ENCODE results near the gene SEPTIN1.
A peak's percentile ranks its signal among the peaks of the same experiment; 100 is the strongest.
"Not testable (repeated sequence)": the region's sequence is repeated elsewhere in the genome, so short reads cannot be mapped to it uniquely, and the experiment has no call there.

The SEPTIN1 gene

GRCh38 chr16:30401768-30402425 is 19.5 kb upstream of the SEPTIN1 start:
- Histone ChIP-seq H3K4me1 (ENCODE audit: control insufficient read depth in 5 of 5, insufficient read depth in 5 of 5, low read length in 5 of 5) (peaks cover 4 to 19% (median 17%) of the 10 kb centered on the region in 5 donors), H3K27ac (ENCODE audit: low read depth, low read length) (no peak overlapping the region), H3K27me3 (ENCODE audit: control insufficient read depth in 5 of 5, insufficient read depth in 4 of 5, low read length in 5 of 5) (no peaks in the 10 kb centered on the region), H3K36me3 (ENCODE audit: control insufficient read depth in 5 of 5, insufficient read depth in 5 of 5, low read length in 5 of 5) (peaks cover 0 to 16% (median 10%) of the 10 kb centered on the region in 5 donors), H3K9me3 (ENCODE audit: control insufficient read depth in 5 of 5, low read length in 5 of 5) (no peaks in the 10 kb centered on the region), H3K4me3 (ENCODE audit: low read depth in 1 of 5, low read length in 5 of 5) (no peak overlapping the region), H3K9ac (ENCODE audit: low read length in 5 of 5) (no peak overlapping the region)

GRCh38 chr16:30399435-30400186 is 17.2 kb upstream of the SEPTIN1 start:
- peaks cover 2 to 28% (median 24%) of the 10 kb centered on the region in 5 donors for H3K4me1 ChIP-seq (ENCODE audit: control insufficient read depth in 5 of 5, insufficient read depth in 5 of 5, low read length in 5 of 5)
- peak overlapping the region; percentile 17 to 83 (median 80) for H3K4me3 ChIP-seq (ENCODE audit: low read depth in 1 of 5, low read length in 5 of 5)
- H3K27me3 ChIP-seq (ENCODE audit: control insufficient read depth in 5 of 5, insufficient read depth in 4 of 5, low read length in 5 of 5), result no peaks in the 10 kb centered on the region
- H3K27ac ChIP-seq (ENCODE audit: low read depth, low read length), result peak overlapping the region; percentile 75
- no peaks in the 10 kb centered on the region for H3K9me3 ChIP-seq (ENCODE audit: control insufficient read depth in 5 of 5, low read length in 5 of 5)
- H3K9ac ChIP-seq (ENCODE audit: low read length in 5 of 5), result peak overlapping the region in 4 of 5 donors; percentile 79 to 86 (median 84)
- peaks cover 0 to 16% (median 10%) of the 10 kb centered on the region in 5 donors for H3K36me3 ChIP-seq (ENCODE audit: control insufficient read depth in 5 of 5, insufficient read depth in 5 of 5, low read length in 5 of 5)

GRCh38 chr16:30398661-30399434 is 16.5 kb upstream of the SEPTIN1 start:
- no peaks in the 10 kb centered on the region for H3K9me3 ChIP-seq (ENCODE audit: control insufficient read depth in 5 of 5, low read length in 5 of 5)
- no peak overlapping the region for H3K4me3 ChIP-seq (ENCODE audit: low read depth in 1 of 5, low read length in 5 of 5)
- peaks cover 2 to 33% (median 30%) of the 10 kb centered on the region in 5 donors for H3K4me1 ChIP-seq (ENCODE audit: control insufficient read depth in 5 of 5, insufficient read depth in 5 of 5, low read length in 5 of 5)
- no peak overlapping the region for H3K9ac ChIP-seq (ENCODE audit: low read length in 5 of 5)
- H3K27ac ChIP-seq (ENCODE audit: low read depth, low read length), result no peak overlapping the region
- peaks cover 0 to 16% (median 10%) of the 10 kb centered on the region in 5 donors for H3K36me3 ChIP-seq (ENCODE audit: control insufficient read depth in 5 of 5, insufficient read depth in 5 of 5, low read length in 5 of 5)
- no peaks in the 10 kb centered on the region for H3K27me3 ChIP-seq (ENCODE audit: control insufficient read depth in 5 of 5, insufficient read depth in 4 of 5, low read length in 5 of 5)

- no peaks in the 10 kb centered on the region for H3K9me3 ChIP-seq (ENCODE audit: control insufficient read depth in 5 of 5, low read length in 5 of 5)
- no peaks in the 10 kb centered on the region for H3K27me3 ChIP-seq (ENCODE audit: control insufficient read depth in 5 of 5, insufficient read depth in 4 of 5, low read length in 5 of 5)
- H3K4me1 ChIP-seq (ENCODE audit: control insufficient read depth in 5 of 5, insufficient read depth in 5 of 5, low read length in 5 of 5), result peaks cover 2 to 33% (median 30%) of the 10 kb centered on the region in 5 donors
- H3K36me3 ChIP-seq (ENCODE audit: control insufficient read depth in 5 of 5, insufficient read depth in 5 of 5, low read length in 5 of 5), result peaks cover 0 to 16% (median 10%) of the 10 kb centered on the region in 5 donors
- no peak overlapping the region for H3K9ac ChIP-seq (ENCODE audit: low read length in 5 of 5)
- no peak overlapping the region for H3K4me3 ChIP-seq (ENCODE audit: low read depth in 1 of 5, low read length in 5 of 5)
- H3K27ac ChIP-seq (ENCODE audit: low read depth, low read length), result no peak overlapping the region
Measured at GRCh38 chr16:30397776-30398660, 15.7 kb upstream of the SEPTIN1 start.

- Histone ChIP-seq H3K4me3 (ENCODE audit: low read depth in 1 of 5, low read length in 5 of 5) (no peak overlapping the region), H3K9ac (ENCODE audit: low read length in 5 of 5) (peak overlapping the region in 1 of 5 donors; percentile 1)
Measured at GRCh38 chr16:30397056-30397455, 14.7 kb upstream of the SEPTIN1 start.

GRCh38 chr16:30396627-30397026 is 14.3 kb upstream of the SEPTIN1 start:
- Histone ChIP-seq H3K9ac (ENCODE audit: low read length in 5 of 5) (peak overlapping the region in 2 of 5 donors; percentile 1 to 86), H3K4me1 (ENCODE audit: control insufficient read depth in 5 of 5, insufficient read depth in 5 of 5, low read length in 5 of 5) (peaks cover 2 to 33% (median 30%) of the 10 kb centered on the region in 5 donors), H3K36me3 (ENCODE audit: control insufficient read depth in 5 of 5, insufficient read depth in 5 of 5, low read length in 5 of 5) (peaks cover 0 to 16% (median 10%) of the 10 kb centered on the region in 5 donors)
- H3K27me3 ChIP-seq (ENCODE audit: control insufficient read depth in 5 of 5, insufficient read depth in 4 of 5, low read length in 5 of 5); H3K9me3 ChIP-seq (ENCODE audit: control insufficient read depth in 5 of 5, low read length in 5 of 5); H3K4me3 ChIP-seq (ENCODE audit: low read depth in 1 of 5, low read length in 5 of 5); H3K27ac ChIP-seq (ENCODE audit: low read depth, low read length): not testable (repeated sequence)

More at GRCh38 chr16:30397056-30397455, 14.7 kb upstream of the SEPTIN1 start:
- H3K4me1 ChIP-seq (ENCODE audit: control insufficient read depth in 5 of 5, insufficient read depth in 5 of 5, low read length in 5 of 5), result peaks cover 2 to 33% (median 30%) of the 10 kb centered on the region in 5 donors
- H3K36me3 ChIP-seq (ENCODE audit: control insufficient read depth in 5 of 5, insufficient read depth in 5 of 5, low read length in 5 of 5), result peaks cover 0 to 16% (median 10%) of the 10 kb centered on the region in 5 donors
- no peaks in the 10 kb centered on the region for H3K9me3 ChIP-seq (ENCODE audit: control insufficient read depth in 5 of 5, low read length in 5 of 5)
- no peaks in the 10 kb centered on the region for H3K27me3 ChIP-seq (ENCODE audit: control insufficient read depth in 5 of 5, insufficient read depth in 4 of 5, low read length in 5 of 5)
- no peak overlapping the region for H3K27ac ChIP-seq (ENCODE audit: low read depth, low read length)

GRCh38 chr16:30395992-30396585 is 13.7 kb upstream of the SEPTIN1 start:
- Histone ChIP-seq H3K4me1 (ENCODE audit: control insufficient read depth in 5 of 5, insufficient read depth in 5 of 5, low read length in 5 of 5) (peaks cover 2 to 33% (median 30%) of the 10 kb centered on the region in 5 donors), H3K36me3 (ENCODE audit: control insufficient read depth in 5 of 5, insufficient read depth in 5 of 5, low read length in 5 of 5) (peaks cover 0 to 16% (median 10%) of the 10 kb centered on the region in 5 donors), H3K27ac (ENCODE audit: low read depth, low read length) (peak overlapping the region; percentile 13), H3K27me3 (ENCODE audit: control insufficient read depth in 5 of 5, insufficient read depth in 4 of 5, low read length in 5 of 5) (no peaks in the 10 kb centered on the region), H3K4me3 (ENCODE audit: low read depth in 1 of 5, low read length in 5 of 5) (peak overlapping the region; percentile 69 to 88 (median 75)), H3K9ac (ENCODE audit: low read length in 5 of 5) (peak overlapping the region; percentile 43 to 86 (median 78)), H3K9me3 (ENCODE audit: control insufficient read depth in 5 of 5, low read length in 5 of 5) (no peaks in the 10 kb centered on the region)

- Histone ChIP-seq H3K9me3 (ENCODE audit: control insufficient read depth in 5 of 5, low read length in 5 of 5) (no peaks in the 10 kb centered on the region), H3K4me3 (ENCODE audit: low read depth in 1 of 5, low read length in 5 of 5) (peak within 1 kb of the TSS; percentile 69 to 88 (median 75)), H3K9ac (ENCODE audit: low read length in 5 of 5) (peak within 1 kb of the TSS; percentile 43 to 86 (median 78)), H3K27me3 (ENCODE audit: control insufficient read depth in 5 of 5, insufficient read depth in 4 of 5, low read length in 5 of 5) (no peaks in the 10 kb centered on the region), H3K27ac (ENCODE audit: low read depth, low read length) (peak within 1 kb of the TSS; percentile 52), H3K4me1 (ENCODE audit: control insufficient read depth in 5 of 5, insufficient read depth in 5 of 5, low read length in 5 of 5) (peaks cover 2 to 29% (median 24%) of the 10 kb centered on the region in 5 donors), H3K36me3 (ENCODE audit: control insufficient read depth in 5 of 5, insufficient read depth in 5 of 5, low read length in 5 of 5) (peaks cover 0 to 16% (median 10%) of the 10 kb centered on the region in 5 donors)
Measured at GRCh38 chr16:30395155-30395991, 13.0 kb upstream of the SEPTIN1 start, which contains the start of gene ZNF48. ZNF48 (plus strand) TSS chr16:30395420; CDS start chr16:30395795, 375 bp downstream.

All from subcutaneous abdominal adipose tissue (tissue), 5 donors.